Kidney (tissue), 14 donors: ENCODE results near the gene BDH1. TPM values are rescaled to one million over a fixed set of nuclear protein-coding genes. Genes with fewer than 3 reads are reported as not detected.

Experiments
- DNase-seq, 5 donors: peaks; one replicate each; pipeline ENCODE4 v3.0.0-alpha.2; 2013 to 2020
- FAIRE-seq: peaks from 2 replicates; lab custom pipeline; 2012; peaks lifted over from hg19 to GRCh38; lab: Jason Lieb, UNC
- H3K27ac ChIP-seq, 2 donors: one replicate each; pipeline ENCODE4 v1.7.0; 2013; ENCODE audit warnings: low read depth in 2 of 2, low read length in 2 of 2, inconsistent platforms in 1 of 2
- H3K27me3 ChIP-seq: one replicate; pipeline ENCODE4 v1.7.1; 2013; ENCODE audit warnings: low read length, inconsistent platforms; ENCODE audit not compliant: control insufficient read depth, insufficient read depth
- H3K36me3 ChIP-seq, 3 donors: one replicate each; pipeline versions ENCODE4 v1.7.0 to v1.7.1; 2013; ENCODE audit warnings: low read length in 3 of 3, control low read depth in 1 of 3, inconsistent platforms in 1 of 3; ENCODE audit not compliant: insufficient read depth in 3 of 3, control insufficient read depth in 2 of 3
- H3K4me1 ChIP-seq, 3 donors: one replicate each; pipeline versions ENCODE4 v1.7.0 to v1.7.1; 2013; ENCODE audit warnings: low read length in 3 of 3, inconsistent platforms in 1 of 3, low read depth in 1 of 3; ENCODE audit not compliant: control insufficient read depth in 2 of 3, insufficient read depth in 2 of 3
- H3K4me3 ChIP-seq, 3 donors: one replicate each; pipeline versions ENCODE4 v1.7.0 to v1.8.1; 2013; ENCODE audit warnings: low read length in 3 of 3, control low read depth in 1 of 3, inconsistent platforms in 1 of 3
- H3K9ac ChIP-seq, 3 donors: one replicate each; pipeline versions ENCODE4 v1.7.0 to v1.7.1; 2013; ENCODE audit warnings: low read length in 3 of 3, control low read depth in 1 of 3, inconsistent platforms in 1 of 3
- H3K9me3 ChIP-seq, 3 donors: one replicate each; pipeline versions ENCODE4 v1.7.0 to v1.7.1; 2013; ENCODE audit warnings: low read length in 3 of 3, control low read depth in 1 of 3, inconsistent platforms in 1 of 3; ENCODE audit not compliant: control insufficient read depth in 2 of 3, insufficient read depth in 1 of 3
- intact Hi-C: fragments of 100-400 bp; cut with DNase I; formaldehyde crosslinking; loops from one replicate; pipeline ENCODE4 v1.11.1; 2022
- polyA plus RNA-seq: library from polyadenylated mRNA; stranded (reverse); fragments of 350-450 nt; fragmentation: Illumina TruSeq; extraction: RNeasy Lipid Tissue Mini Kit (QIAGEN cat#74804); gene quantifications from one replicate; pipeline ENCODE4 v1.2.3, GENCODE V29; 2014; ENCODE audit warnings: low read depth, low replicate concordance; ENCODE audit not compliant: insufficient read depth
- total RNA-seq: library from RNA; stranded (reverse); fragmentation: NEBNext Ultra II Directional; extraction: Animal tissue kit (Norgen Biotek cat#: 25700); gene quantifications from one replicate; pipeline ENCODE4 v1.2.1, GENCODE V29; 2021
- TF ChIP-seq, protein P1 (sequence below): IDR thresholded peaks from 3 replicates; pipeline ENCODE4 v1.5.1; 2012; ENCODE audit warnings: mild to moderate bottlenecking, moderate library complexity, borderline replicate concordance; ENCODE audit not compliant: insufficient read depth; ENCODE audit errors: extremely low read depth
- donor health status: control.
- donor health status: control.
- donor health status: control.
- donor health status: control.
- donor health status: control.
- donor health status: DM: yes; HTN: yes; CAD: no.
- donor health status: Normal renal cell carcinoma (clear cell type).

Gene BDH1
- total and polyA plus RNA-seq, 2 donors from 2014 or later = 21.2 to 49.6 TPM

DNA sequence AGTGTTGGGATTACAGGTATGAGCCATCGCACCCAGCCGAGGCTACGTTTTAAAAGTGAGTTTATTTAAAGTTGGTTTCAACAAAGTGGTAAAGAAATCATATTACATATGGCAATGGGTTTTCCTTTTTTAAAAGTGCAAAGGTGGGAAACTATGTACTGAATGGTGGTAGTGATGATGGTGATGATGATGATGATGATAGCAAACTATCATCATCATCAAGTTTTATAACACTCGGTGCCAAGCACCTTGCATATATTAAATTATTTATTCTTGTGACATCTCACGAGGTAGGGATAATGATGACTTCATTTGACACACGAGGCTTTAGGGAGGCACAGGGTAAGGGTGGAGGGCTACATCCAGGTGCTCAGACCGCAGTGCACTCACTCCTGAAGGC lies 64.3 kb downstream of the BDH1 start:
- TF ChIP-seq, protein P1, sequence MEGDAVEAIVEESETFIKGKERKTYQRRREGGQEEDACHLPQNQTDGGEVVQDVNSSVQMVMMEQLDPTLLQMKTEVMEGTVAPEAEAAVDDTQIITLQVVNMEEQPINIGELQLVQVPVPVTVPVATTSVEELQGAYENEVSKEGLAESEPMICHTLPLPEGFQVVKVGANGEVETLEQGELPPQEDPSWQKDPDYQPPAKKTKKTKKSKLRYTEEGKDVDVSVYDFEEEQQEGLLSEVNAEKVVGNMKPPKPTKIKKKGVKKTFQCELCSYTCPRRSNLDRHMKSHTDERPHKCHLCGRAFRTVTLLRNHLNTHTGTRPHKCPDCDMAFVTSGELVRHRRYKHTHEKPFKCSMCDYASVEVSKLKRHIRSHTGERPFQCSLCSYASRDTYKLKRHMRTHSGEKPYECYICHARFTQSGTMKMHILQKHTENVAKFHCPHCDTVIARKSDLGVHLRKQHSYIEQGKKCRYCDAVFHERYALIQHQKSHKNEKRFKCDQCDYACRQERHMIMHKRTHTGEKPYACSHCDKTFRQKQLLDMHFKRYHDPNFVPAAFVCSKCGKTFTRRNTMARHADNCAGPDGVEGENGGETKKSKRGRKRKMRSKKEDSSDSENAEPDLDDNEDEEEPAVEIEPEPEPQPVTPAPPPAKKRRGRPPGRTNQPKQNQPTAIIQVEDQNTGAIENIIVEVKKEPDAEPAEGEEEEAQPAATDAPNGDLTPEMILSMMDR = no peak
- no peak for DNase-seq

DNA sequence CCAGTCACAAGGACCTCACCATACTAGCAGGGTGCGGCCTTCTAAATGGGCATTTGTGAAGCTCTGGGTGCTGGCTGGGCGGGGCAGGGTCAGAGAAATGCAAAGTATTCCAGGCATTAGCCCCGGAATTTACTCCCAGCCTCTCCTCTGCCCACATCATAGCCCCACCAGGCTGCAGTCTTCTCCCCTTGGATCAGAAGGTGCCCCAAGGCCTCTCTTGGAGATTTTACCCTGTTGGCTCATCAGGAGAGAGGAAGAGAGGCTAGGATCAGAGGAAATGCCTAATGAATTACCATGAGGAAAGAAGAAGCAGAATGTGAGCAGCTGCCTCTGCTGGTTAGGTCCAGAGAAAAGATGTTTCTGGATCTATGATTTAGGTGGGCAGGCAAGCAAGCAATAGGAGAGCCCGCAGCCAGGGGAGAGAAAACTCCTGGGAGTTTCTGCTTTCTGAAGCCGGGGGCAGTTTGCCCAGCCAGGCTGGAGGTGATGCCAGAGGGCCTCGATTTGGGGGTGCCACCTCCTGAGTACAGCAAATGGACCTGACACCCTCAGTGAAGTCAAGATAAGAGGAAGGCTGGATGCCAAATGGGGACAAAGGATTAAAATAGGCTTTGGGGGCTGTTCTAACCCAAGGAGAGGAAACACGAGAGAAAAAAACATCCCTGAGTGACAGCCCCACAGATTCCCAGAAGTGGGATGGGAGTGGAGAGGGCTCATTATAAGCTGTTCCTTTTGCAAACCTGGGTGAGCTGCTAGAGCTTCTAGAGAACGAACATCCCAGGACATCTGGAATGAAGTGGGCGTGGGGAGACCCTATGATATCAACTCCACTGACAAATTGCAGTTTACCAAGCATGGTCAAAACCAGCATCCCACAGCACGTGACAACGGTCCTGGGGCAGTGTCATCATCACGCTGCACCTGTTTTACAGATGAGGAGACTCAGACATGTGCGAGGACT lies 65.4 kb downstream of the BDH1 start:
- no peak overlapping the region for H3K27ac ChIP-seq
- DNase-seq (no peak), FAIRE-seq (no peak)
- no peak overlapping the region for H3K9ac ChIP-seq
- no peaks in the 10 kb centered on the region for H3K9me3 ChIP-seq
- H3K36me3 ChIP-seq = no peaks in the 10 kb centered on the region
- no peaks in the 10 kb centered on the region for H3K4me1 ChIP-seq
- no peak overlapping the region for H3K4me3 ChIP-seq
- intact Hi-C loops = no loop called here
- TF ChIP-seq, protein P1 = no peak
- no peaks in the 10 kb centered on the region for H3K27me3 ChIP-seq

More for the DNA sequence above, 64.3 kb downstream of the BDH1 start:
- H3K27ac ChIP-seq = no peak overlapping the region
- intact Hi-C loops = no loop called here
- H3K27me3 ChIP-seq = no peaks in the 10 kb centered on the region
- H3K4me1 ChIP-seq = peaks cover 0 to 2% (median 0%) of the 10 kb centered on the region in 3 donors
- no peak overlapping the region for H3K9ac ChIP-seq
- H3K9me3 ChIP-seq = no peaks in the 10 kb centered on the region
- no peak for FAIRE-seq
- no peak overlapping the region for H3K4me3 ChIP-seq
- no peaks in the 10 kb centered on the region for H3K36me3 ChIP-seq

DNA sequence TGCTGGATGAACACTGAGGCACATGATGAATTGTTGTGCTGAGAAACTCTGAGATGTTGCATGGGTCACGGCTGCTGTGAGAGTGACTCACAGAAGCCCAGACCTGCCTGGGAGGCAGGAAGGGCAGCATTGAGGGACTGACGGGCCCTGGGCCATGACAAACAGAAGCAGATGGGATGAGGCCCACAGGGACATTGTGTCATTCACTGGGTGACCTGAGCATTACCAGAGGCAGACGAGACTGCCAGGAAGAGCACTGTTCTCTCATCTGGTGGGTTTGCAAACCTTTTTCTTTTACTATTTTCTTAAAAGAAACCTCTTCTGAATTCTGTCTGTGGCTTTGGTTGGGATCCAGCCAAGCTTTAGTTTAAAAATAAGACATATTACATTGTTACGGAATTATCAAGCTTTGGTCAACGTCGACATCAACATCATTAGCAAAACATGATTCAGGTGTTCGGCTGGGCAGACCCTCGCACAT lies 67.8 kb downstream of the BDH1 start:
- no peaks in the 10 kb centered on the region for H3K27me3 ChIP-seq
- no peak overlapping the region for H3K9ac ChIP-seq
- TF ChIP-seq, protein P1 = no peak
- no peak for FAIRE-seq
- H3K4me3 ChIP-seq = no peak overlapping the region
- peak in 1 of 5 donors; percentile 47 for DNase-seq
- H3K4me1 ChIP-seq = no peaks in the 10 kb centered on the region
- intact Hi-C loops = no loop called here
- no peaks in the 10 kb centered on the region for H3K36me3 ChIP-seq
- no peaks in the 10 kb centered on the region for H3K9me3 ChIP-seq
- no peak overlapping the region for H3K27ac ChIP-seq
